Parathyroid adenoma (tissue), 2 donors: ENCODE results near the gene CCDC69.

Source experiments
- H2AFZ ChIP-seq: fragments of 300-600 bp; sonication (generic); one replicate; pipeline ENCODE4 v1.7.0; 2017; ENCODE audit warnings: antibody characterized with exemption, mild to moderate bottlenecking
- H3K27ac ChIP-seq: fragments of 300-600 bp; sonication (generic); one replicate; pipeline ENCODE4 v1.7.0; 2017
- H3K27me3 ChIP-seq: fragments of 300-600 bp; sonication (generic); one replicate; pipeline ENCODE4 v1.7.0; 2017; ENCODE audit warnings: low read length; ENCODE audit not compliant: control insufficient read depth, insufficient read depth
- H3K36me3 ChIP-seq: fragments of 300-600 bp; sonication (generic); one replicate; pipeline ENCODE4 v1.7.0; 2017; ENCODE audit warnings: low read length; ENCODE audit not compliant: control insufficient read depth, insufficient read depth
- H3K4me1 ChIP-seq: fragments of 300-600 bp; sonication (generic); one replicate; pipeline ENCODE4 v1.7.0; 2017; ENCODE audit warnings: control low read depth
- H3K4me2 ChIP-seq: fragments of 300-600 bp; sonication (generic); one replicate; pipeline ENCODE4 v1.7.0; 2017; ENCODE audit warnings: low read length
- H3K4me3 ChIP-seq: fragments of 300-600 bp; sonication (generic); one replicate; pipeline ENCODE4 v1.7.0; 2017; ENCODE audit warnings: low read depth, low read length
- H3K79me2 ChIP-seq: fragments of 300-600 bp; sonication (generic); one replicate; pipeline ENCODE4 v1.7.0; 2017; ENCODE audit warnings: control low read depth
- H3K9ac ChIP-seq: fragments of 300-600 bp; sonication (generic); one replicate; pipeline ENCODE4 v1.7.0; 2017; ENCODE audit warnings: mild to moderate bottlenecking
- H3K9me3 ChIP-seq: fragments of 300-600 bp; sonication (generic); one replicate; pipeline ENCODE4 v1.7.0; 2017; ENCODE audit warnings: low read length; ENCODE audit not compliant: control insufficient read depth
- TF ChIP-seq, protein P1 (sequence below): fragments of 300-600 bp; sonication (generic); IDR thresholded peaks from one replicate; pipeline ENCODE4 v1.7.0; 2017; ENCODE audit warnings: antibody characterized with exemption, mild to moderate bottlenecking
- donor health status: primary hyperparathyroidism.

CCDC69 gene

DNA sequence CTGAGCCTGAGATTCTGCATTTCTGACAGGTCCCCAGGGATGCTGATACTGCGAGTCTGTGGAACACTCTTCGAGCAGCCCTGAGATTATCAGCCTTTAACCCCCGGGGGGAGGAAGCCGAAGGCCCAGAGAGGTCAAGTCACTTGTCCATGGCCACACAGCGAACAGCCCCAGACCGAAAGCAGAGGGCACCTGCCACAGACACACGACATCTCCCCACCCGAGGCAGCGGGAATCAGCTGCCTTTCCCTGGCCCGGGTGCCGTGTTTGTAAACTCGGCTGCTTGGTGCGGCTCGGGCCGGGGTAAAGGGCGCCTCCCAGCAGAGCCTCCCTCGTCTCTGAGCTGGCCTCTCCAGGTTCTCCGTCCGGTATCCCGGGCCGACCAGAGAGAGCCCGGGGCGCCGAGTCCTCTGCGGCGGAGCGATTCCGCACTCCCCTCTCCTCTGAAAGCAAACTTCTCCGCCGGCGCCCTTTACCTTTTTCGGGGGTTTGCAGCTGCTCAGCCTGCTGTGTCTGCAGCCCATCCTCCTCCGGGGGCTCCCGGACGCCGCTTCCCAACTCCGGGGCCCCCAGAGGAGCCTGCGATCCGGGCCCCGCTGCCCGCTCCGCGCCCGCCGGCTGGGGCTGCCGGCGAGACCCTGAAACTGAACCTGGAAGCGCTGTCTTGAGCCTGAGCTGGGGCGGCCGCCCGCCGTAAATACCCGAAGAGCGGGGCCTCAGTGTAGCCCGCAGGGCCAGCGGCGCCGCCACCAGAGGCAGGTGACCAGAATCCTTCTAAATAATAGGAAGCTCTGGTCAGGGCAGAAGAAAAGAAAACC, at the start of gene CCDC69:
CCDC69 (minus strand) TSS at position 646 of the 818 bp plus-strand sequence; CDS start at position 524, 122 bp downstream.
- Histone ChIP-seq H3K27ac (peak within 1 kb of the TSS; percentile 73), H3K79me2 (peaks cover 2% of the 10 kb centered on the region), H3K4me3 (peak within 1 kb of the TSS; percentile 86), H3K9me3 (no peaks in the 10 kb centered on the region), H3K9ac (peak within 1 kb of the TSS; percentile 56), H3K27me3 (no peaks in the 10 kb centered on the region), H3K4me1 (peaks cover 10% of the 10 kb centered on the region), H3K4me2 (peak within 1 kb of the TSS; percentile 67), H2AFZ (peak within 1 kb of the TSS; percentile 95), H3K36me3 (no peaks in the 10 kb centered on the region)
- TF ChIP-seq, protein P1, sequence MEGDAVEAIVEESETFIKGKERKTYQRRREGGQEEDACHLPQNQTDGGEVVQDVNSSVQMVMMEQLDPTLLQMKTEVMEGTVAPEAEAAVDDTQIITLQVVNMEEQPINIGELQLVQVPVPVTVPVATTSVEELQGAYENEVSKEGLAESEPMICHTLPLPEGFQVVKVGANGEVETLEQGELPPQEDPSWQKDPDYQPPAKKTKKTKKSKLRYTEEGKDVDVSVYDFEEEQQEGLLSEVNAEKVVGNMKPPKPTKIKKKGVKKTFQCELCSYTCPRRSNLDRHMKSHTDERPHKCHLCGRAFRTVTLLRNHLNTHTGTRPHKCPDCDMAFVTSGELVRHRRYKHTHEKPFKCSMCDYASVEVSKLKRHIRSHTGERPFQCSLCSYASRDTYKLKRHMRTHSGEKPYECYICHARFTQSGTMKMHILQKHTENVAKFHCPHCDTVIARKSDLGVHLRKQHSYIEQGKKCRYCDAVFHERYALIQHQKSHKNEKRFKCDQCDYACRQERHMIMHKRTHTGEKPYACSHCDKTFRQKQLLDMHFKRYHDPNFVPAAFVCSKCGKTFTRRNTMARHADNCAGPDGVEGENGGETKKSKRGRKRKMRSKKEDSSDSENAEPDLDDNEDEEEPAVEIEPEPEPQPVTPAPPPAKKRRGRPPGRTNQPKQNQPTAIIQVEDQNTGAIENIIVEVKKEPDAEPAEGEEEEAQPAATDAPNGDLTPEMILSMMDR = no peak

GRCh38 chr5:151271336-151271735, 47.4 kb upstream of the CCDC69 start:
- no peaks in the 10 kb centered on the region for H3K9me3 ChIP-seq
- no peak overlapping the region for H3K9ac ChIP-seq

DNA sequence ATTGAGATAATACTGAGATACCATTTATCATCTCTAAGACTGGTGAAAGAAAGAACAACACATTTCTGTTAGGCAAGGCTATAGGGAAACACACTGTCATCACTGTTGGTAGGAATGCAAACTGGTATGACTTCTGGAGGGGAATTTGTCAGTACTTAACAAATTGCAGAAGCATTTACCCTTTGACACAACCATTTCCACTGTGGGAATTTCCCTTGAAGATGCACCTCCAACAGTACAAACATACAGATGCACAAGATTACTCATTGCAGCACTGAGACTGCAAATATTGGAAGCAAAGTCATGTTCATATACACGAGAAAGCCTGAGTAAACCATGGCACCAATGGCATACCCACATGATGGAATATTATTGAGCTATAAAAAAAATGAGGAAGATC, 46.7 kb upstream of the CCDC69 start:
- Histone ChIP-seq H3K4me3 (no peak overlapping the region), H3K27me3 (no peaks in the 10 kb centered on the region), H3K27ac (no peak overlapping the region), H2AFZ (no peak overlapping the region), H3K4me1 (peaks cover 26% of the 10 kb centered on the region), H3K36me3 (no peaks in the 10 kb centered on the region), H3K9me3 (no peaks in the 10 kb centered on the region), H3K79me2 (no peaks in the 10 kb centered on the region), H3K4me2 (no peak overlapping the region), H3K9ac (no peak overlapping the region)
- TF ChIP-seq, protein P1 = no peak

More at GRCh38 chr5:151271336-151271735, 47.4 kb upstream of the CCDC69 start:
- peaks cover 26% of the 10 kb centered on the region for H3K4me1 ChIP-seq
- no peaks in the 10 kb centered on the region for H3K36me3 ChIP-seq
- TF ChIP-seq, protein P1 = no peak
- no peak overlapping the region for H3K27ac ChIP-seq
- no peaks in the 10 kb centered on the region for H3K27me3 ChIP-seq
- no peak overlapping the region for H3K4me2 ChIP-seq
- H3K4me3 ChIP-seq = no peak overlapping the region
- no peaks in the 10 kb centered on the region for H3K79me2 ChIP-seq
- H2AFZ ChIP-seq = no peak overlapping the region

DNA sequence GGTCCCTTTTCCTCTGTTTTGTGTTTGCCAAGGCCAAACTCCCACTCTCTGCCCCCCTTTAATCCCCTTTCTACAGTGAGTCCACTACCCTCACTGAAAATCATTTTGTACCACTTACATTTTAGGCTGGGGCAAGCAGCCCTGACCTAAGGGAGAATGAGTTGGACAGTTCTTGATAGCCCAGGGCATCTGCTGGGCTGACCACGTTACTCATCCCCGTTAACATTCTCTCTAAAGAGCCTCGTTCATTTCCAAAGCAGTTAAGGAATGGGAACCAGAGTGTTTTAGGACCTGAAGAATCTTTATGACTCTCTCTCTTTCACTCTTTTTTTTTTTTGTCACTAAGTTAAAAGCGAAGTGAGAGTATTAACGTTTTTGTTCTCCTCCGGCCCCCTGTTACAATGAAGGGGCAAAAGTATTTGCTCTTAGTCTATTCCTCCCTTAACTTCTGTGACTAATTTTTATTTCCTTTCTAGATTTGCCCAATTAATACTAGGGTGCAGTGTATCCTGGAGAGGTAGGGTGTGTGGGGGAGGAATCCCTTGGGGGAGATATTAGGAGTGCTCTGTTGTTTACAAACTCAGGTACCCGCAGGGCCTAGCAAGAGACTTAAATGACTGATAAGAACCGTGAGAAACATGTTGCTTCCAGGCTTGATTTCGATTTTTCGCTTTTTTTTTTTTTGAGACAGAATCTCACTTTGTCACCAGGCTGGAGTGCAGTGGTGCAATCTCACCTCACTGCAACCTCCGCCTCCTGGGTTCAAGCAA, 43.8 kb upstream of the CCDC69 start:
- Histone ChIP-seq H3K4me2 (no peak overlapping the region), H3K9me3 (no peaks in the 10 kb centered on the region), H3K4me3 (no peak overlapping the region), H3K36me3 (no peaks in the 10 kb centered on the region), H2AFZ (no peak overlapping the region), H3K27ac (no peak overlapping the region), H3K9ac (no peak overlapping the region), H3K4me1 (peaks cover 20% of the 10 kb centered on the region), H3K79me2 (no peaks in the 10 kb centered on the region), H3K27me3 (no peaks in the 10 kb centered on the region)
- TF ChIP-seq, protein P1 = no peak
